ENCODE measurements around the gene CLDN2.
"Not testable (repeated sequence)": the region's sequence is repeated elsewhere in the genome, so short reads cannot be mapped to it uniquely, and the experiment has no call there.

CLDN2 gene, protein sequence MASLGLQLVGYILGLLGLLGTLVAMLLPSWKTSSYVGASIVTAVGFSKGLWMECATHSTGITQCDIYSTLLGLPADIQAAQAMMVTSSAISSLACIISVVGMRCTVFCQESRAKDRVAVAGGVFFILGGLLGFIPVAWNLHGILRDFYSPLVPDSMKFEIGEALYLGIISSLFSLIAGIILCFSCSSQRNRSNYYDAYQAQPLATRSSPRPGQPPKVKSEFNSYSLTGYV

DNA sequence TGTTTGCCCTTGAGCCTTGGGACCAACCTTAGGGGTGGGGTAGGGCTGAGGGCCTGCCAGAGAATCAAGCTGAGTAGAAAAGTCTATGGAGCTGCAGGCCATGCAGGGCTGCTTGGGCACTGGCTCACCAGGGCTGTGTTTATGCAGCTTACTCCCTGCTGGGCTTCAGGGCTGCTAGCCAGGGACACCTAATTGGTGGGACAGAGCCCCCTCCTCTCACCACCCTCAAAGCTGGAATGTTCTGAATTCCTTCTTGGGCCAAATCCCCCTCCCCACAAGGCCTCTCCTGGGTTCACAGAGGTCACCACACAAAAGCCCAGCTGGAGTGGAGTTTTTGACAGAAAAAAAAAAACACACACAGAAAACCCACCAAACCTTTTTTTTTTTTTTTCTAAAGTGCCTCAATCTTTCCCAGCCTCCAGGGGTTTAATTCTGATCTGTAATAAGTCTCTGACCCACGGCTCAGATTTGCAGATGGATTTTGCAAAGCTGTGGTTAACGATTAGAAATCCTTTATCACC lies at the start of gene CLDN2:
TSS of gene CLDN2 (plus strand) at position 471 of the 521 bp plus-strand sequence. CDS start 7,827 bp downstream, outside the sequence.
- H3K4me1 Mint-ChIP-seq = peaks cover 24% of the 10 kb centered on the region
- no peak within 1 kb of the TSS for H3K4me3 Mint-ChIP-seq
- no peaks in the 10 kb centered on the region for H3K27me3 Mint-ChIP-seq
- H3K27ac Mint-ChIP-seq = no peak within 1 kb of the TSS
- H3K36me3 Mint-ChIP-seq = no peaks in the 10 kb centered on the region
- no peaks in the 10 kb centered on the region for H3K9me3 Mint-ChIP-seq

DNA sequence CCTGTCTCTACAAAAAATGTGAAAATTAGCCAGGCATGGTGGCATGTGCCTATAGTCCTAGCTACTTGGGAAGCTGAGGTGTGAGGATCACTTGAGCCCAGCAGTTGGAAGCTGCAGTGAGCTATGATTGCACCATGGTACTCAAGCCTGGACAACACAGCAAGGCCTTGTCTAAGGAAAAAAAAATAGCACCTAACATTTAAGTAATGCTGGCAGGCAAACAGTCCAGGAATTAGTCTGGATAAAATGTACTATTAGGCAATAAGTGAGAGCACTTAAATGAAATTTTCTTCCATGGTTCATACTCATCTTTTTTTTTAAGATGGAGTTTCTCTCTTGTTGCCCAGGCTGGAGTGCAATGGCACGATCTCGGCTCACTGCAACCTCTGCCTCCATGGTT lies 47.4 kb upstream of the CLDN2 start:
- not testable (repeated sequence) for H3K36me3 Mint-ChIP-seq, H3K9me3 Mint-ChIP-seq, H3K4me3 Mint-ChIP-seq, H3K4me1 Mint-ChIP-seq, H3K27me3 Mint-ChIP-seq, H3K27ac Mint-ChIP-seq

DNA sequence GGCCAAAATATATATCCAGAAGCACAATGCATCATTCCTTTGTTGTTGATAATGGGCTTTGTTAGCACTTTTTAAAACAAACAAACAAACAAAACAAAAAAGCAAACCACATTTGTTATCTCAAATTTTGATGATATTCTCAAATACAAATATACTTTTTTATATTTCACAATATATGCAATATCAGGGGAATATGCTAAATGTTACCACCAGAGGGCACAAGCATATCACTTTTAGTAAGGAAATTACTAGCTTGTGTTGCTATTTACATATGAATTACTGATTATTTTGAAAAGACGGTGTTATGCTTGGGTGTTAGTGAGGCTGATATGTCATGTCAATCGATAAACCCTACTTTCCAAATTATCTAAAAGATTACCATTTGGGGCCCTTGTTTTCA lies 46.1 kb upstream of the CLDN2 start:
- Mint-ChIP-seq H3K9me3 (no peaks in the 10 kb centered on the region), H3K4me1 (no peaks in the 10 kb centered on the region), H3K27ac (no peak overlapping the region), H3K36me3 (no peaks in the 10 kb centered on the region), H3K27me3 (peaks cover 2% of the 10 kb centered on the region), H3K4me3 (no peak overlapping the region)

DNA sequence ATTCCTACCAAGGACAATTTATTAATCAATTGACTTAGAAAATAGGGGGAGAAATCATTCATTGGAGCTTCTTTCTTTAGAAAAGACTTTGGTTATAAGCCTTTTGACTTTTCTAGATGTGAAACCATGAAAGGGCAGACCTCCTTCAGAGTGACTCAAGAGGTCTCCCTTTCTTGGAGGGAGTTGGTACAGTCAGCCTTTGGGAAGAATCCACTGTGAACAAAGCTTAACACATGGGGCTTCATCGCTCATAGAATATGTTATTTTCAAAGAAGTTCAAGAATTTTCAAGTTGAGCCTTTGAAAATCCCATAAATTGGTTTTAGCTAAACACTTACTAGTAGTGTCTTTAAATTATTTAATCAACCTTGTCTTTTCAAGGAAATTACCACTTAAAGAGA lies 45.1 kb upstream of the CLDN2 start:
- no peaks in the 10 kb centered on the region for H3K4me1 Mint-ChIP-seq
- no peaks in the 10 kb centered on the region for H3K36me3 Mint-ChIP-seq
- no peak overlapping the region for H3K27ac Mint-ChIP-seq
- H3K9me3 Mint-ChIP-seq = no peaks in the 10 kb centered on the region
- H3K4me3 Mint-ChIP-seq = no peak overlapping the region
- peaks cover 6% of the 10 kb centered on the region for H3K27me3 Mint-ChIP-seq

DNA sequence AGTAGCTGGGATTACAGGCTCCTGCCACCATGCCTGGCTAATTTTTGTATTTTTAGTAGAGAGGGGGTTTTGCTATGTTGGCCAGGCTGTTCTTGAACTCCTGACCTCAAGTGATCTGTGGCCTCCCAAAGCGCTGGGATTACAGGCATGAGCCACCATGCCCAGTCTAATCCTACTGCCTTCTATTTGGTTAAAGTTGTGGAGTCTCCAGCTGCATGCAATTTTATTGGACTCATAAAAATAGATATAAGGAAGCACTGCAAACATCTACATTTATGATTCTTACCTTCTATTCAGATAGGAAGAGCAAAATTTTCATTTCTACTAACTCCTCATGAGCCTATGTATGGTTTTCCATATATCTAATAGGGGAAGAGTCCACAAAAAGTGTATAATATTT lies 30.7 kb upstream of the CLDN2 start:
- H3K27ac Mint-ChIP-seq = no peak overlapping the region
- H3K4me3 Mint-ChIP-seq = no peak overlapping the region
- no peaks in the 10 kb centered on the region for H3K27me3 Mint-ChIP-seq
- no peaks in the 10 kb centered on the region for H3K36me3 Mint-ChIP-seq
- no peaks in the 10 kb centered on the region for H3K4me1 Mint-ChIP-seq
- H3K9me3 Mint-ChIP-seq = no peaks in the 10 kb centered on the region

DNA sequence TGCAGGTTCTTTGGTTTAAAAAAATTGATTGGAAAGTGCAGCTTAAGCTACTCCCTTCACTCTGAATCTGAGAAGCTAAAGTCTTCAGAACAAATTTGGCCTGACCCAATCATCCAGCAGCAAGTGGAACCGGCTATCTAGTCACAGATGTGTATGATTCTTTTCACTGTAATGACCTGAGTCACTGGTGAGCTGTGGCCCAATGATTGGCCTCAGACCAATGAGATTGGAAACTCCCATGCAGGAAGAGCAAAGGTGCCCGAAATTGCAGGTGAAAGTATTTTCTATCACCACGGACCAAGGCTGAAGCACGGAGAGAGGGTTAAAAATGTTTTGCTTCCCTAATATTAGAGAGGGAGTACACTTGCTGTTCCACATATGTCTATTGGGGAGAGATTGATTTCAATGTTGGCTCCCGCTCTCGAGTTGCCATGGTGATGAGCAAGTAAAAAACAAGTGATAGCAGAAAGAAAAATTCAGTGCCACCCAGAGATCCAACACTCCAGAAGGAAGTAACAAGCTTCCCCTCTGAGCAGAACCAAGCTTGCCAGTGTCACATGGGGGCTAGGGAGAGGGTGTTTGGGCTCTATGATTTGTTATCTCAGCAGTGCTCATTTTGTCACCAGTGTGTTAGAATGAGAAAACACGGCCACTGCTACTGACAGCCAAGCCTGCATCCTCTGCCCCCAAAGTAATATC lies 28.3 kb upstream of the CLDN2 start:
- no peaks in the 10 kb centered on the region for H3K27me3 Mint-ChIP-seq
- no peak overlapping the region for H3K27ac Mint-ChIP-seq
- H3K36me3 Mint-ChIP-seq = no peaks in the 10 kb centered on the region
- H3K4me1 Mint-ChIP-seq = no peaks in the 10 kb centered on the region
- H3K4me3 Mint-ChIP-seq = no peak overlapping the region
- no peaks in the 10 kb centered on the region for H3K9me3 Mint-ChIP-seq

DNA sequence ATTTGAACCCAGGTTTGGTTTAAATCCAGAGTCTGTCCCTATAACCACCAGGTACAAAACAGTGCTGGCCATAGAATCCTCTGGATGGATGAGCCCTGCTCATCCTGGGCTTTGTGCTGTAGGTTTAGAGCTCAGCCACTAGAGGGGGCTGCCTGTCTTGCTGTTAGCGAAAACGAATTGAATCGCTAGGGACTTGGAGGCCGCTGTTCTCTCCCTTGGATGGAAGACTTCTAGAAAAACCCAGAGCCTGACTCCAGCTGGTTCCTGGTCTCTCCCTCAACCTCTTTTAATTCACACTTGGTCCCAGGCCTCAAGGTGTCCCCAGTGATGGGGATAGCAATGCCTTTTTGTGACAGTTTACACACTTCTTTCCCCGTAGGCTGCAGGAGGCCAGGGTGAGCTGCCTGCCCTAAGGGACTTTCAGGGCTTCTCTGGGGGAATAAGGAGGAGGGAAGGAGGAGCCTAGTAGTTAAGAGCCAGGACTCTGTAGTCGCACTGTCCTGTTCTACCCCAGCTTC lies 25.8 kb upstream of the CLDN2 start:
- no peaks in the 10 kb centered on the region for H3K9me3 Mint-ChIP-seq
- no peaks in the 10 kb centered on the region for H3K4me1 Mint-ChIP-seq
- no peaks in the 10 kb centered on the region for H3K36me3 Mint-ChIP-seq
- H3K27ac Mint-ChIP-seq = no peak overlapping the region
- no peaks in the 10 kb centered on the region for H3K27me3 Mint-ChIP-seq
- no peak overlapping the region for H3K4me3 Mint-ChIP-seq

DNA sequence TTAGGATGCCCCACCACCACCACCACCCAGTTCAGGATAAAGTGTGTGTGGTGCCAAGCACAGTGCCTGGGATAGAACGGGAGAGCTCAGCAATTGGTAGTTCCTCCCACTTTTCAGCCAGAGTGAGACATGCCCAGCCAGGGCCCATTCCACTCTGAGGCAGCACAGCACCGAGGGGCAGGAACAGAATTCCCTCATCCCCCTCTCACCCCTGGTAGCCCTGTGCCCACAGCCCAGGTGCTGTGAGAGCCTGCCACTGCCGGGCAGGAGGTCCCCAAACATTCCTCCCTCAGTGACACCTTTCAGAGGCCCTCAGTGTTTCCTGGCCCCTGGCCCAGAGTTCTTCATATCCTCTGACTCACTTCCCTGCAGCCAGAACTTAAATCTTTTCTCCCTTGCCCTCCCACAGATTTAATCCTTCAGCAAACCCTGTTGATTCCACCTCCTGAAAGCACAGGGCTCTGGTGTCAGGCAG lies 25.2 kb upstream of the CLDN2 start:
- Mint-ChIP-seq H3K27me3 (no peaks in the 10 kb centered on the region), H3K27ac (no peak overlapping the region), H3K36me3 (no peaks in the 10 kb centered on the region), H3K9me3 (no peaks in the 10 kb centered on the region), H3K4me1 (no peaks in the 10 kb centered on the region), H3K4me3 (no peak overlapping the region)

DNA sequence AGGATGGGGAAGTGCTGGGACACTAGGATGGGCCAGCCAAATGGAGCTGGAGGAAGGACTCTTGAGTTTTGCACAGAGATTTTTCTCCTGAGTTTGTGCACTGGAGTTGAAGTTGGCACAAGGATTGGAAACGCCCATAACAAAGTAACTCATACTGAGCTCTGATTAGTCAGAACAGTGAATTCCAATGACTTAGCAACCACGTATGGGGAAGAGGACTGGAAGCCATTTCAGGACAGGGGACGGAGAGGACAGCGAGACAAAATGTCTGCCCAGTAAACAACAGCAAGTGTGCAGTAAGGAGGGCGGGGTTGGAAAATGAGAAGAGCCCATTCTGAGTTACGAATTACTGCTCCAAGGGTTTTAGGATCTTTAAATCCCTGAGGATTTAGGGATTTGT lies 22.9 kb upstream of the CLDN2 start:
- Mint-ChIP-seq H3K9me3 (no peaks in the 10 kb centered on the region), H3K4me1 (no peaks in the 10 kb centered on the region), H3K27ac (no peak overlapping the region), H3K27me3 (no peaks in the 10 kb centered on the region), H3K36me3 (no peaks in the 10 kb centered on the region), H3K4me3 (no peak overlapping the region)

DNA sequence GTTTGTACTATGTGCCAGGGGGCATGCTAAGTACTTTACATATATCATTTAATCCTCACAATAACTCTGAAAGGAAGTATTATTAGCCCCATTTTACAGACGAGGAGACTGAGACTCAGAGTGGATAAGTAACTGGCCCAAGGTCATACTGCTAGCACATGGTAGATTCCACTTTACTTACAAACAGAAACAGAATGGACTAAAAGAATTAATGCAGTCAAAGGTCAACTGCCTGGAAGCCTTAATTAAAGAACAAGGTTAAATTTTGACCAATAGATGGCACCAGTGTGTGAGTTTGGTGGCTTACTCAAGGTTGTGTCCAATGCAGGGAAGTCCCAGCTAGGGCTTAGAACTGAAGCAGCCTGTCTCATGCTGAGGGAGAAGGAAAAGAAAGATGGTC lies 21.7 kb upstream of the CLDN2 start:
- no peak overlapping the region for H3K4me3 Mint-ChIP-seq
- H3K9me3 Mint-ChIP-seq = no peaks in the 10 kb centered on the region
- no peaks in the 10 kb centered on the region for H3K27me3 Mint-ChIP-seq
- no peak overlapping the region for H3K27ac Mint-ChIP-seq
- no peaks in the 10 kb centered on the region for H3K4me1 Mint-ChIP-seq
- H3K36me3 Mint-ChIP-seq = no peaks in the 10 kb centered on the region

DNA sequence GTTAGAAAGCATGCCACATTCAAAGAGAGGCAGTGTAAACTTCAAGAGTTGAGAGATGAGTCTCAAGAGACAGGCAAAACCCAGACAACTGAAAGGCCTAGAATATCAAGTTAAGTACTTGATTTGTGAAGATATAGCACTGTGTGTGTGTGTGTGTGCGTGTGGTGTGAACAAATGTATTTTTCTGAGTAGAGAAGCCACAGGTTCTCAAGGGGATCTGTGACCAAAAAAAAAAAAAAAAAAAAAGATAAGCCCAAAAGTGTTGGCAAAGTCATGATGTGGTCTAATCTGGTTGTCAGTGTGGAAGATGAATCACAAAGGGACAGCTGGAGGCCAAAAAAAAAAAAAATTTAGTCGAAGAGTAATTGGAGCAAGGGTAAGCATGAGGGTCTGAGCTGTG lies 20.9 kb upstream of the CLDN2 start:
- H3K9me3 Mint-ChIP-seq = no peaks in the 10 kb centered on the region
- no peak overlapping the region for H3K4me3 Mint-ChIP-seq
- H3K36me3 Mint-ChIP-seq = no peaks in the 10 kb centered on the region
- no peaks in the 10 kb centered on the region for H3K27me3 Mint-ChIP-seq
- no peak overlapping the region for H3K27ac Mint-ChIP-seq
- H3K4me1 Mint-ChIP-seq = no peaks in the 10 kb centered on the region

DNA sequence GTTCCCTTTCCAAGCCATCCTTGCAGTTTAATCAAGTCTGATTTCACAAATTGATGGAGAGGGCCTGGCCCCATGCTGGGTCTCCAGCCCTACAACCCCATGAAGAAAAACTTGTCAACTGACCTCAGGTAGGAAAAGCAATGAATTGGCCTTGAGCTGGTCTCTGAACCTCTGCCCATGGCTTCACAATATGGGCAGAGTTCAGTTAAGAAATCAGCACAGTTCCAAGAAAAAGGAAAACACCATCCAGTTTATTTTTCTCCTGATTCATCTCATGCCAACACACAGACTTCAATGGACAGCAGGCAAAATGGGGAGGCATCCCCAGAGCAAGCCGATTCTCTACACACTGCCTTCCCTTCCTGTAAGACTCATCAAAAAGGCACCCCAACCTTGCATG lies 20.4 kb upstream of the CLDN2 start:
- Mint-ChIP-seq H3K36me3 (no peaks in the 10 kb centered on the region), H3K4me1 (no peaks in the 10 kb centered on the region), H3K27ac (no peak overlapping the region), H3K4me3 (no peak overlapping the region), H3K9me3 (no peaks in the 10 kb centered on the region), H3K27me3 (no peaks in the 10 kb centered on the region)

DNA sequence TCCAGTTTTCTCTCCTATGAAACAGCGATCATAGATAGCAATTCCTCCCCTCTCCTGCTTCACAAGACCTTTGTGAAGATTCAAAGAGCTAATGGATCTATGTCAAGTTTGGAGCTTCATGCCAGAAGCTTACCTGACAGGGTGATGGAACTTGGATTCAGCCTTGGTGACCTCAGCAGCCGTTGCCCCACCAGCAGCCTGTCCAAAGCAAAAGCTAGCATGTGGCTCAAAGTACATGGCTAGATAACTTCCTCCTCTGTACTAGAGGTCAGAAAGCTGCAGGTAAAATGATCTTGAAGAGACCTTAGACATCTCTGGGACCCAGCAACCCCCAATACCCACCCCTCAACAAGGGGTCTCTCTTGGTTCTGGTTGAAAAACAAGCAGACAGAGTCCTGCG lies 18.9 kb upstream of the CLDN2 start:
- H3K4me3 Mint-ChIP-seq = no peak overlapping the region
- H3K36me3 Mint-ChIP-seq = no peaks in the 10 kb centered on the region
- no peaks in the 10 kb centered on the region for H3K9me3 Mint-ChIP-seq
- no peak overlapping the region for H3K27ac Mint-ChIP-seq
- no peaks in the 10 kb centered on the region for H3K27me3 Mint-ChIP-seq
- H3K4me1 Mint-ChIP-seq = no peaks in the 10 kb centered on the region

DNA sequence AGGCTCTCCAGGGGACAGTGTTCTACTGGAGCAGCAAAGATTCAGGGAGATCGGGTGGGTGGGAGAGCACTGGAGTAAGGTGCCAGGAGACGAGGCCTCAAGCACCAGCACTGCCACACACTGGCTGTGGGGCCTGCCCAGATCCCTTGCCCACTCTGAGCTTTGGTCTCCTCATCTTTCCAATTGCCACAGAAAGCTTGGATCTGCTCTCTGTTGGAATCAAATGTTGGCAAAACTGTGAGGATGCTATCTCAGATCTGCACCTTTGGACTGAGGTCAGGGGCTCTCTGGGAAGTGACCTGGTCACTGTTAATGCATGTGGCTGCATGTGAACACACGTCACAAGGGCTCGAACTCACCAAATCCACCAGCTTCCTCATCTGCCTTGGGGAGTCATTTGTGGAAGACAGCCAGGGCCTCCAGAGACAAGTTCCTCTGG lies 18.4 kb upstream of the CLDN2 start:
- Mint-ChIP-seq H3K4me3 (no peak overlapping the region), H3K4me1 (no peaks in the 10 kb centered on the region), H3K27ac (no peak overlapping the region), H3K27me3 (no peaks in the 10 kb centered on the region), H3K9me3 (no peaks in the 10 kb centered on the region), H3K36me3 (no peaks in the 10 kb centered on the region)

DNA sequence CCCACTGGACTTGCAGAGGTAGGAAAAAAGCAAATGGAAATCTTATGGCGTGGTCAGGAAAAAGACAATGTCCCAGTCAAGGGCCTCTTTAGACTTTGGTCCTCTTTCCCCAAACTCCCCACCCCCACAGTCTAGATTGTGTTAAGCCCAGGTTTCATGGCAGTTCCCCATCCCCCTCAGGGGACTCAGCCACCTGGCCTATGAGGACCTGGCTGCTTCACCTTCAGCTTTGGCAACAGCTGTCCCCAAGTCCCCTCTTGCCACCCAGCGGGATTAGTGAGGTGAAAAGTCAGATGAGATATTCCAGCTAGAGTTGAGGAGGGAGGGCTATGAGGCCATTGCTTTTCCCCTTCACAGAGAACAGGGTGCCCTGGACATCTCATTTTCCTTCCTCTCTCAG lies 17.5 kb upstream of the CLDN2 start:
- no peaks in the 10 kb centered on the region for H3K27me3 Mint-ChIP-seq
- H3K36me3 Mint-ChIP-seq = no peaks in the 10 kb centered on the region
- no peak overlapping the region for H3K4me3 Mint-ChIP-seq
- no peaks in the 10 kb centered on the region for H3K9me3 Mint-ChIP-seq
- H3K4me1 Mint-ChIP-seq = no peaks in the 10 kb centered on the region
- no peak overlapping the region for H3K27ac Mint-ChIP-seq

DNA sequence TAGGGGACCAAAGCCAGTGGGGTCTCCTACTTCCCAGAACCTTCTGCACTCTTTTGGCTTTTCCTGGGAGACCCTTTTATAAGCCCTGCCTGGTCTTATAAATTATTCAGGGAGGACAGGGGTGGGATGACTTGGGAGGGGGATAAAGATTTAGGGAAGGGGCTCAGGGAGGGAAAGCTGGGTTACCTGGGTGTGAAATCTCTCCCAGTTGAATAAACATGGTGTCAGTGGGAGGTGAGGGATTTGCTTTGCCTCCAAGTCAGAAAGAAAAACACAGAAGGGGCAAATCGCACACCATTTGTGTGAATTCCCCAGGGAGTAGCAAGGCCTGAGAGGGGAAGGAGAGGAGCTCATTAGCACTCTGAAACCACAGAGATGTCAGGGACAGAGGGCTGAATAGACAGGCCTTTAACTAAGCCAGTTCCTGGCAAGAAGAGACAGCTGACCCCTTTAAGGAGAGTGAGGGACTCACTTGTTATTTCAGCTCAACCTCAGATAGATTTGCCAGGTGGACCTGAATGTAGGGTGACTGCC lies 16.8 kb upstream of the CLDN2 start, which contains the start of gene RIPPLY1:
TSS of gene RIPPLY1 (minus strand) at position 51 of the 534 bp plus-strand sequence. CDS start 54 bp downstream, outside the sequence.
- no peak within 1 kb of the TSS for H3K4me3 Mint-ChIP-seq
- no peaks in the 10 kb centered on the region for H3K27me3 Mint-ChIP-seq
- H3K27ac Mint-ChIP-seq = no peak within 1 kb of the TSS
- H3K9me3 Mint-ChIP-seq = no peaks in the 10 kb centered on the region
- no peaks in the 10 kb centered on the region for H3K36me3 Mint-ChIP-seq
- no peaks in the 10 kb centered on the region for H3K4me1 Mint-ChIP-seq
